ENCODE data around the gene KIZ.
A peak's percentile ranks its signal among the peaks of the same experiment; 100 is the strongest.

Gene KIZ, protein sequence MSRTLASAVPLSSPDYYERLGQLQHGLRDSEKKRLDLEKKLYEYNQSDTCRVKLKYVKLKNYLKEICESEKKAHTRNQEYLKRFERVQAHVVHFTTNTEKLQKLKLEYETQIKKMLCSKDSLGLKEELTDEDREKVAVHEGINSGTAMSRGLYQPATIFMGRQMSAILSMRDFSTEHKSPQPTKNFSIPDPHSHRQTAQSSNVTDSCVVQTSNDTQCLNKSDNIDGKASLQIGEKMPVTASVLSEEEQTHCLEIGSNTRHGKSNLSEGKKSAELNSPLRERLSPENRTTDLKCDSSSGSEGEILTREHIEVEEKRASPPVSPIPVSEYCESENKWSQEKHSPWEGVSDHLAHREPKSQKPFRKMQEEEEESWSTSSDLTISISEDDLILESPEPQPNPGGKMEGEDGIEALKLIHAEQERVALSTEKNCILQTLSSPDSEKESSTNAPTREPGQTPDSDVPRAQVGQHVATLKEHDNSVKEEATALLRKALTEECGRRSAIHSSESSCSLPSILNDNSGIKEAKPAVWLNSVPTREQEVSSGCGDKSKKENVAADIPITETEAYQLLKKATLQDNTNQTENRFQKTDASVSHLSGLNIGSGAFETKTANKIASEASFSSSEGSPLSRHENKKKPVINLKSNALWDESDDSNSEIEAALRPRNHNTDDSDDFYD

DNA sequence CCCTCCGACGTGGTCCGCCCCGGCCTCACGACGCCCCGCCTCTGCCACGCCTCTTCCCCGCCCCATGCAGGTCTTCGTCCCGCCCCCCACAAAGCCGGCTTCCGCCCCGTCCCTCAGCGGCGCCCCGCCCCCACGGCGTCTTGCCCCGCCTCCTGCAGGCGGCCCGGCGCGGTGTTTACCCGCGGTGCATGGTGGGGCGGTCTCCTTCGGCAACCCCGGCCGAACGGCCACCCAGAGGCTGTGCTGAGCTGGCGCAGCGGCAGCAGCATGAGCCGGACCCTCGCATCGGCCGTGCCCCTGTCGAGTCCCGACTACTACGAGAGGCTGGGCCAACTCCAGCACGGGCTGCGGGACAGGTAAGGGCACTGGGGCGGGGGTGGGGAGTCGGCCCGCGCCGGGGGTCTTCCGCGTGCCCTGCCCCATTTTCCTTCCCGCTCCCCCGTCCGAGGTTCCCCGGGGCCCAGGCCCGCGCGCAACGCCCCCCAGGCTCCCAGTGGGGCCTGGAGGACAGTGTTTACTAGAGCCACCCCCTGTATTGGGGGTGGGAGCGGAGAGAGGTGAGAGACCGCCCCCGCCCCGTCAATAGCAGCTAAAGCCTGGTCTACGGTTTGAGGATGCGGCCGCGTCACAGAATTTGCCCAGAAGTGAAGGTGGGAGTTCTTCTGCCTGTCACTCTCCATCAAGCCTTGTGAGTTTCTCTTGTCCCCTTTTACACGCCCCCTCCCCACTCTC lies at the start of gene KIZ:
Gene KIZ (plus strand): TSS at position 234 of the 732 bp plus-strand sequence. CDS start 34 bp downstream, at position 268.
- peak; percentile 94 for DNase-seq

DNA sequence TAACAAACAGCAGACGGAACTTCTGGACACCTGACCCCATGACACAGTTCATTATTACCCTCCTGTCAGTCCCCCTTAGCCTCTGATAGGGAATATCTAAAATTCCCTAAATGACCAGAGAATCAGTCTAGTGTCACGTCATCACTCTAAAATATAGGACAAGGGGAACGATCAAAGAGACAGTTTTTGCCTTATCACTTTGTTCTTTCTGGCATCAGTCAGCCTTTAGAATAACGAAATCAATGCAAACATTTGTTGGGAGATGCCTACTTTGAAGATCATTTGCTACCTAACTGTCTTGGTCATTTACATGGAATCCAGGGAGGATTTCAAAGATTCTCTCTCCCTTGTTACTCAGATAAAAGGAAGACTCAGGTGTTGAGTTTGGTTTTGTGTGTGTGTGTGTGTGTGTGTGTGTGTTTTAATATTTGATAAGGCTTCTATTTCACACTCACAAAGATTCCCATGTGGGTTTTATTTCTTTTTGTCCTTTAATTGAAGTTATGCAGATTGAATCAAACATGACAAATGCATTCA lies 48.0 kb upstream of the KIZ start:
- no peak for DNase-seq

DNA sequence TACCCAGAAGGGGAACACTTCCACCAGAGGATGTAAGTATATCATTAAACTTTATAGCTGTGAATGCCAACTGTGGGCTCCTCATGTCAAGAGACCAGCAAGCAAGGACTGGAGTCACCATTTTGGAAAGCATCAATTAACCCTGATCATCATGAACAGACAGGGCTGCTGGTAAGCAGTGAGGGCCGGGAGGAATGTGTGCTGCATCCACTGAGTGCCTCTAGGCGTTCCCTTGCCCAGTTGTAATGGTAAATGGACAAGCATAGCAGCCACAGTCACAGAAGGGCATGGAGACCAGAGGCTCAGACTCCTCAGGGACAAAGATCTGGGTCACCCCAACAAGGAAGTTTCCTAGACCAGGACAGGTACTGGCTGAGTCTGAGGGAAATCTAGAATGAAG lies 43.3 kb upstream of the KIZ start:
- DNase-seq: no peak

DNA sequence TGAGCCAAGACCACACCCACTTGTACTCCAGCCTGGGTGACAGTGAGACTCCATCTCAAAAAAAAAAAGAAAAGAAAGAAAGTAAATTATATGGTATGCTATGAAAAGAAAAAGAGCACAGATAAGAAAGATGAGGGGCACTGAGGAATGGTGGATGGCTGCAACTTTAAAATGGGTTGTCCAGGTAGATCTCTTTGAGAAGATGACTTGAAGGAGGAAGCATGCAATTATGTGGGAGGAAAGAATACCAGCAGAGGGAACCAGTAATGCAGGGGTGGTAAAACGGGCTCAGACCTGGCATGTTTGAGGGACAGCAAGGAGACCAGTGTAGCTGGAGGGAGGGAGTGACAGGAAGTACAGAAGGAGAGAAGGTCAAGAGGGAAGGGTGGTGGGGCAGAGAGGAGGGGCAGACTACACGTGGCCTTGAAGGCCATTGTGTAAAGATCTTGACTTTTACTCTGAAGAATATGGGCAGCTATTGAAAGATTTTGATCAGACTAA lies 42.0 kb upstream of the KIZ start:
- no peak for DNase-seq

DNA sequence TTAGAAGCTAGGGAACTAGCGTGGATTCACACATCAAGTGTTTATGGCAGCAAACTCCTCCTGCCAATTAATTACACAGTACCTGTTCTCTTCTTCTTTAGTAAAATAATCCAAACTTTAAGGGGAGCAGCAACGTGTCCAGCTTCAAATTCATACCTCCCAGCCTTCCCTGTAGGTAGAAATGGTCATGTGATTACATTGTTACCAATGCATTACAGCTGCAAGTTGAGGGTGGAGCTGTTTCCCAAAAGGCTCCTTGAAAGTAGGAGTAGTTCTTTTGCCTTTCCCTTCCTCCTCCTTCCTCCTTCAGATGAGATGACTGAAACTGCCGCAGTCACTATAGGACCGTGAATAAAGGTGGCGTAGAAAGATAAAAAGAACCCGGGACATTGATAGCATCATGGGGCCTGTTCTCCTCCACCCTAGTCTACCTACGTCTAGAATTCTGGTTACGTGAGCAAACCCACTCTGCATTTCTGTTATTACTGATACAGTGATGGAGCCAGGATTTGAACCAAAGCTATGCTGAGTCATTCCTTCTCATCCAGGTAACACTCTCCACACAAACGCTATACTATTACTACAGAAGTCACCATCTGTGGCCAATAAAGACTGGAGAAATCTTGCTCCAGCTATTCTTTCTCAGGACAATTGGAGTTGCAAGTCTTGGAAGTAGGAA lies 37.9 kb upstream of the KIZ start:
- no peak for DNase-seq

DNA sequence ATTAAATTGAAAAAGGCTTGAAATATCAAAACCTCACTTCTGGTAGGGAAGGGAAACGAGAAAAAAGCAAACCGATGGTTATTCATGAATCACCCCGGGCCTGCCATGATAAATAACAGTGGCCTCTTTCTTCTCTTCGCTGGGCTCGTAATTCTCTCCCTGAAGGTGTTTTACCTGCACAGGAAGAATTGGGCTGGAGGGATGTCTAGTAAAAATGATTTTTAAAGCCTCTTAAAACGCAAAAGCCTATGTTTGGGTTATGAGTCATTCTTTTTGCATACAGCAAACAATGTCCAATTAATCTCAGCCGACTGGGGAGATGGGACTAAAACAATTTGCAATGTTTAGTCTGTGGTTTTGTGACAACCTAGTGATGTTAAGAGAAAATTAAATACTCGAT lies 36.5 kb upstream of the KIZ start:
- DNase-seq: no peak

DNA sequence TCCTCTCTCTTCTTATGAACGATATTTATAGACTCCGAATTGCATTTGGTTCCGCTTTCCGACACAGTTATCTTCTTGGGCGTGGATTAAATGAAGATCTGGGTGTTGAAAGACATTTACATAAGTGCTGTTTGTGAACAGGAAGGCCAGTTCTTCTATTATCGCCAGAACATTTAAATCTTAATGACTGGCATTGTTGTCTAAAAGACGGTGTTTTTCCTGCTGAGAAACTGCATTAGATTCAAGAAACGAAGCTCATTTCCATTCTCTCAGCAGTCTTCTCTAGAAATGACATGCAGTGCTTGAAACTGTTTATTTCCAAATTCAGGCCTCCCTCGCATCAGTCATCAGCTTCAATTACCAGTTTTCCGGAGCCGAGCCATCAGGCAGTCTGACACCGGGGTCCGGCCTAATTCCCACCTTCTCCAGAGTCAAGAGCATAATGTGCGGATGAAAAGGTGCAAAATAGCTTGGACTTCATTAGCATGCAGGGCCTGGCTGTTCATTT lies 35.7 kb upstream of the KIZ start:
- peak; percentile 44 for DNase-seq

DNA sequence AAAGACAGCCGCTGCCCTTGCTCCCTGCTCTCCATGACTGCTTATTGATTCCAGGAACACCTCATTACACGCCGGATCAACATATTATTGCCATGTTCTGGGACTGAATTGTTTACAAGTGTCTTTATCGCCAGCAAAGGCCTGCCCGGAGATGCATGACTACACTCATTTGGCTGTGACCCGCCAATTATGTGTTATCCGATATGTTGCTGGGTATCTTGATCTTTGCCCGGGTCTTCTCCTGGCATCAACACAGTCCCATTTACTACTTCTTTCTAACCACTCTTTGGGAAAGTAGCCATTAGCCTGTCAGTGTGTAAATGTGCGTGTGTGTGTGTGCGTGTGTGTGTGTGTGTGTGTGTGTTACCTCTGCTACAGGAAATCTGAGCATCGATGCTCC lies 35.2 kb upstream of the KIZ start:
- DNase-seq: peak; percentile 61

DNA sequence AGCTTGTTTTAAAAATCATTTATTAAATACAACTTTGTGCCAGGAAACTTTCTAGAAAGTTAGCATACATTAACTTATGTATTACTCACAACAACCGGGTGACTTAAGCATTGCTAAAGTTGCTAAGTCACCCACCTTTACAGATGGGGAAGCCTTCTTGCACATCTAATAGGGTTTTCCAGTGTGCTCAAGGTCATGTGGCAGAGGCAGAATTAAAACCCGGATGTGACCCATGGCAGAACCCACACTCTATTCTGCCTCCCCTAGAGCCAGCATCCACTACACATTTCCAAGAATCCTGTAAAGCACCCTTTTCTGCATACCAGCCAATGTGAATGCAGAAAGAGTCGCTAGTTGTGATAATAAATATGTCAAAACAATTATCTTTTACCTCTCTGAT lies 33.1 kb upstream of the KIZ start:
- no peak for DNase-seq

DNA sequence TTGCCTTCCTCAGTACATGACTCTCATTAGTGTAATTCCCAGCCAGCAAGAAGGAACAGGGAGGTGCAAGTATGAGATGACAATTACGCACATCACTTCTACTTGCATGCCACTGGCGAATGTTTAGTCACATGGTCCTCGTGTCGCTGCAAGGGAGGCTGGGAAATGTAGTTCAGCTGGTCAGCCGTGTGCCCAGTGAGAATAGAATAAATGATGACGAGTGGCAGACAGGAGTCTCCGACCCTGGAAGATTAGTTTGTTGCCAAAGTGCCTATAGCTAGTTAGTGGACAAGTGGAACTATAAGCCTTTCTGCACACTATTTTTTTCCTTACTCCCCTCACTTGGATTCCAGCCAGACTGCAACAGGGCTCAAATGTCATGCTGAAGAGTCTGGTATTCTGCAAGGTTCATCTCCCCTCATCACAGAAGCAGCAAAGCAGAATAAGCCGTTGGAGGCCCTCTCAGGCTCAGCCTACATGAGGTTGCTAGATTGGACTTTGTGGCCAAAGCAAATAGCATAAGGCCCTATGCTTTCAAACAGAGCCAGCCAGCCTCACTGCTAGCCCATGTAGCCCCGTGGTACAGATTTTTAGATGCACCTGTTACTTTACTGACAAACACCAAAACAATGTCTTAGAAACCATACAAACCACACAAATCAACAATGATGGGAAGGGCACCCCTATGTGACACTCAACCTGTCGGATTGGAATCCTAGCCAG lies 29.4 kb upstream of the KIZ start:
- peak; percentile 56 for DNase-seq

DNA sequence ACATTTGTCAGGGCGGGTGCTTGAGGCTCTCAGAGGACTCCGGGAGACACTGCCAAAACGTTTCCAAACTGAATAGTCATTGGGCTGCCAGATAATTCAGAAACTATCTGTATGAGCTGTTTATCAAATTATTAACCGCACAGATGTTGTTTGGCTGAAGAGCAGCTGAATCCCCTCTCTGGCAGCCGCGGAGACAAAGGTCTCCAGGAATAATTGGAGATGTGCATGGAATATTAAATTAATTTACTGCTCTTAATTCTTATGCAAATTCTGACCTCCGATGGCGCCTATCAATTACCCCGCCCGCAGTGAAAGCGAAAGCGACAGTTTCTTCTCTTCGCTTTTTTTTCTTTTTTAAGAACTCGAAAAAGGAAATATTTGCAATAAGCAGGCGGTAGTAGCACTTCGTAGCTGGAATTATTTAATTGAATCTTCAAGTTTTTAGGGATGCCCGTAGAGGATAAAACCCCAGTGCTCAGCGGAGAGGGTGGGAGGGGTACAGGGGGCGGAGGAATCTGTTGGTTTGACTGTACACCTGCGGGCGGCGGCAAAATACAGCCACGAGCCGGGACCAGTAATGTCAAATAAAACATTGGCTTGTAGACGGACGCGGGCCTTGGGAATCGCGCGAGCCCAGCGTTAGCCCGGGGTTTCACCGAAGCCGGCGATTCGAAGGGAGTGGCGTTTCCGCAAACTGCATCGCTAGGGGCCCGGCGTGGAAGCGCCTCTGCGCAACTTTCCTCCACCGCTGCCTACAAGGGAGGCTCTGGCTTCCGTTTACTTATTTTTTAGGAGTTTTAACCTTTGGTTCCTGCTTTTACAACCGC lies 25.9 kb upstream of the KIZ start:
- peak; percentile 88 for DNase-seq

DNA sequence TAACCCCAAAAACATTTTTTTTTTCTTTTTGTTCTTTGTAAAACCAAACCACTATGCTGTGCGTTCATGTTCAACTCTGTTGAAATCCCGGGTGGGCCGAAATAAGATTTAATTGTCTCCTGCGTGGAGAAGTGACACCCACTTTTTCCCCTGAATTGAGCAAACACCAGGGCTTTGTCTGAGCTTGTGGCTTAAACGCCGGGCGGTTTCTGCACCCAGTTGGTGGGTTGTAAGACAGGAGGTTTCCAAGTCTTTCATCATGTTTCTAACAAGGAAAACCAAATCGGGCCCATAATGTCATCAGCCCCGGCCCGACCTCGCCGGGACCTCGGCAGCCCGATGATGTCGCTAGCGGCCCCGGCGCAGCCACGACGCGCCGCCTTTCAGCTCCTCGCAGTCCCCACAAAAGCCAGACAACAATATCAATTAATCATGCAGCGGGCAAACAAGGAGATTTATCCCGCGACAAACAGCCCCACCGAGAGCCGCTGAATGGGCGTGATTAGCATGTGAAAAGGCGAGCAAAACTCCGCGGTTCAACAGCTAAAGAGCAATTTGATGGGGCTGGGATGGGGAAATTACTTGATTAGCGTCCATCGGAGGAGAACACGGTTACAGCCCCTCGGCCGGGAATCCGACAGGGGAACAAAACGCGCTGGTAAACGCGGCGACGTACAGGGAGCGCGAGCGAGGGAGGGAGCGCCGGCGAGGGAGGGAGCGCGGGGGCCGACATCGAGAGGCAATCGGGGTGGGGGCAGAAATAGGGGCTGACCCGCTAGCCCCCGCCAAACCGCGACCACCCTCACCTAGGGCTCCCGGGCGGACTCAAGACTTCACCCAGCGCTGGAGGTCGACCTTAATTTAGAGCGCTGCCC lies 25.1 kb upstream of the KIZ start:
- peak; percentile 78 for DNase-seq

DNA sequence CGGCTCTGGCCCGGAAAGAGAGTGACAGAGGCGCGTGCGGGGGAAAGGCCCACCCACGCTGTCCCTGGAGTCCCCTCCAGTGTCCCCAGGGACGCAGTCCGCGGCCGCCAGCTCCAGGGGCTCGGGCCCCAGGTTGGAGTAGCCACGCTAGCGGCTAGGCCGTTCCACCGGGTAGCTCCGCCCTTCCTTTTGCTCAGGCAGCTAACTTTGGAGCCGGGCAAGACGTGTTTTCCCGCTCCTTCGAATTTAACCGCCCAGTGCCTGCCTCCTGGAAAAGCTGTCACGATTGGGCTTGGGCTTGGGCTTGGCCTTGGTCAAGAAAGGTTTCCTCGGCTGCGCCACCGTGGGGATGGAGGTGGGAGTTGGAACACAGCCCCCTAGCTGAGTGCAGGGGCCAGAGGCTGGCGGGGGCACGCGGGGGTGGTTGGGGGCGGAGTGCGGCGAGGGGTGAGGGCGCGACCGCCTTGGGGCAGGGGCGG lies 24.4 kb upstream of the KIZ start:
- DNase-seq: no peak

DNA sequence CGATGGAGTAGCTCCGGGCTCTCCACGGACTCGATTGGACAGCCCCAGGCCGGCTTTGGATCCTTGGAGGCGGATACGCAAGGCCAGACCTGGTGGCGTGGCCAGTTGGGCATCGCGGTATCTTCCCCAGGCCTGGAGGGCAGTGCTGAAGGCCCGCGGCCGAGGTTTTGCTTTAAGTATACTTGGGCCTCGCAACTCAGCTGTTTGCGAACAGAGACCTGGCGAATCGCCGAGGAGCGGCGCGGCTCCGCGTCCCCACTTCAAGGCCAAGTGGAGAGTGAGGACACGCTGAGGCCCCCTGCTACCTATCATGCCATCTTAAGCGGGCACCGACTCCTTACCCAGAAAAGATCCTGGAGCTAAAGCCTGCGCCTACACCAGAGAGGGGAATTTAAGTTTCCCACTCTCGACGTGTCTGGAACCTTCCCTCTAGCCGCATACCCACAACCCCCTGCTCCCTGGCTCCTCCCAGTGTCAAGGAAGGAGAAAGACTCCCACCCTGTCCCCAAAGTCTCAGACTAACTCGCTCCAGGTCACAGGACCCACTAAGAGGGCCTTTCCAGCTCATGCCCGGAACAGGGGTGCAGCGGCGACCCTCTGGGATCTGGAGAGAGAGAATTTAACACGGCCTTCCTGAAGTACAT lies 23.8 kb upstream of the KIZ start:
- no peak for DNase-seq

DNA sequence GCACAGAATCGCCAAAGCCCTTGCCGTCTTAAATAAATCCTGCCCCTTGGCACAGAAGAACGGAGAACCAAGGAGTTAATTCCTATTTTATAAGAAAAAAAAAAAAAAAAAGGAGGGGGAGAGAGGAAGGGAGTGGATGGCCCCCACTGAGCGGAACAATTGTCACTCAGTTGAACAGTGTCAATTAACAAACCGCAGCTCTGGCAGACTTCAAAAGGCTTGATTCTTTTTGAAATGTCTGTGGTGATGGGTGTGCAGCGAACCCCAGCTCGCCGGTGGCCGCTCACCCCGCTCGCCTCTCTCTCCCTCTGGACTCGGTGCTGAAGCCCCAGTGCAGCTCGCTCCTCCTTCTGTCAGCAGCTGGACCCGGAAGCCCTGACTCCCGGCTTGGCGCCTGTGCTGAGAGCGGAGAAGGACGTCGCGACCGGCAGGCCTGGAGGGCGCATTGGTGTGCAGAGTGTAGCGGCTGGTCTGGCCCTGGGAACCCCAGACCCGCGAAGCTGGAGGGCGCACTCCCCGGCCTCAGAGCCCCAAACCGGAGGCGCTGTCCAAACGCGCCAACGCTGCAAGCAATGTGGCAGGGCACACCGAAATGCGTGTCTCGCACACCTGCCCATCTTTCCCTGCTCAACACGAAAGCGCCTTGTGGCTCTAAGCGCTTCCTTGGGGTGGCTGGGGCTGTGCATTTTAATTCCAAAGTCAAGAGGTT lies 23.1 kb upstream of the KIZ start:
- DNase-seq: no peak

DNA sequence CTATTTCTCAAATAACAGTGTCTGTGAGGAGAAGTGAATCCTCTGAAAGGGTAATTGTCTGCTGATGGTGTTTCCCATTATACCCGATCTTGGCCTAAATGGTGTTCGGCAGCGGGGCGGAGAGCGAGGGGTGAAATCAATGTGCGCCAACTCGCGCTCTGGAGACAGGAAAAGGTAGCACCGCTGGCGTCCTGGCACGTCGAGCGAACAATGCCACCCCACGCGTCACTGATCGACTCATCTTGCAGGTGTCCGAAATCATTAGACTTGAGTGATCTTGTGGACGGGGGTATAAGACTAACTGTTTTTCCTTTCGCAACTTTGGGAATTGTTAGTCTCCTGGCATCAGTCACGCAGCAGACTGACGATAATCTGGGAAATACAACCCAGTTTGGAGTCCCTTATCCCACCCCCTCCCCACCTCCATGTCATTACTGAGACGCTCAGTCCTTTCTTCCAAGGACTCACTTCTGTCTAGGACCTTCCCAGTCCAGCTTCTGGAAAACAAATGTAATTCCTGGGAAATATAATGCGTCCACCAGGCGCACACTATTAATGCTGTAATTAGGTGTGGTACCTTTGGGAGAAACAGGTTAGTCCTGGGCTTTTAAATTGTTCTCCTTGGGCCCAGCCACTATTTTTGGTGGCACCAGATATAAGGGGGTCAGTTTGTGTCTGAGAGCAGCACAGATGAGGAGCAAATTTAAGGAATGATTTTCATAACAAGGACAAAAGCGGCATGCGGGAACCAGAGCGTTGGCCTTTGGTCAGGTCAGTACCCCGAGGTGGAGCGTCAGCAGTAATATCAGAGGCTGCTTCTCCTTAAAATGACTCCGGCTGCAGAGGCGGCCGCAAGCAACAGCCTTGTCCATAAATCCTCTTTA lies 22.1 kb upstream of the KIZ start:
- no peak for DNase-seq

DNA sequence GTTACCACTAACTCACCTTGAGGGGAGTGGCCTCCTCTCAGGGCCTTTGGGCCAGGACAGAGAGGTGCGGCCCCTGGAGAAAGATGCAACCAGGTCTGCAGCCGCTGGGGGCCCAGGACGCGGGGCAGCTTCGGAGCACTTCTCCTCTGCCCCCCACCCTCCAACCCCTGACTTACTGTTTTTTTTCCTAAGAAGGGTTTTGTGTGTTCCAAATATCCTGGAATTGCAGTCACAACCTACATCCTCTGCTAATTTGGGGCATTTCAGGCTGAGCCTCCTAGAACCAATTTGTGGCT lies 21.5 kb upstream of the KIZ start:
- DNase-seq: no peak

DNA sequence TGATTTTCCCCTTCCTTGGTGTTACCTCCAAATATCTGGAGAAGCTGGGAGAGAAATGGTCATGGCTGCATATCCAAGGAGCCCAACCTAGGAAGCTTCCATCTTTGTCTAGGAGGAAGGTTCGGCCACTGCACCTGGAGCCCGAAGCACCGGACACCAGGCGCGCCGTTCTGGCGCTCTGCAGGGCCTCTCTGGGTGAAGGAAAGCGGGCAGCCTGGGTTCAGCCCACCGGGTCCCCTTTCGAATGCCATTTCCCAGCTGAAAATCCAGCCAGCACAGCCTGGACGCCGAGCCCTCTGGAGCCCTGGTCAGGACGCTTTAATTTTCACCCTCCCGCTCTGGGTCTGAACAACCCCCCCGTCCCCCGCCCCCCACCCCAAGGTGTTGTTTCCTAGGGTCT lies 21.0 kb upstream of the KIZ start:
- DNase-seq: no peak
